ENCODE results near the gene CCDC120.

CCDC120 gene

GRCh38 chrX:49102190-49102589 lies 43.4 kb downstream of the CCDC120 start:
- no peak for DNase-seq (ENCODE audit: low spot score)

- no peak for DNase-seq (ENCODE audit: low spot score)
These were observed 44.8 kb downstream of the CCDC120 start for GRCh38 chrX:49103637-49104036.

- no peak for DNase-seq (ENCODE audit: low spot score)
These were observed 47.5 kb downstream of the CCDC120 start for GRCh38 chrX:49106296-49106695.

GRCh38 chrX:49106930-49107329 lies 48.1 kb downstream of the CCDC120 start:
- peak; percentile 68 for DNase-seq (ENCODE audit: low spot score)

GRCh38 chrX:49108641-49109040 lies 49.8 kb downstream of the CCDC120 start:
- no peak for DNase-seq (ENCODE audit: low spot score)

GRCh38 chrX:49110417-49110816 lies 51.6 kb downstream of the CCDC120 start:
- no peak for DNase-seq (ENCODE audit: low spot score)

GRCh38 chrX:49111791-49112190 lies 53.0 kb downstream of the CCDC120 start:
- DNase-seq (ENCODE audit: low spot score), result peak; percentile 84

GRCh38 chrX:49116076-49116475 lies 57.3 kb downstream of the CCDC120 start:
- no peak for DNase-seq (ENCODE audit: low spot score)

GRCh38 chrX:49116716-49117115 lies 57.9 kb downstream of the CCDC120 start:
- no peak for DNase-seq (ENCODE audit: low spot score)

GRCh38 chrX:49117581-49117980 lies 58.8 kb downstream of the CCDC120 start:
- DNase-seq (ENCODE audit: low spot score), result no peak

Data from Ammon's horn (tissue), 1 donor.